Measurements from ENCODE around the gene SLC12A8.

Gene SLC12A8

DNA sequence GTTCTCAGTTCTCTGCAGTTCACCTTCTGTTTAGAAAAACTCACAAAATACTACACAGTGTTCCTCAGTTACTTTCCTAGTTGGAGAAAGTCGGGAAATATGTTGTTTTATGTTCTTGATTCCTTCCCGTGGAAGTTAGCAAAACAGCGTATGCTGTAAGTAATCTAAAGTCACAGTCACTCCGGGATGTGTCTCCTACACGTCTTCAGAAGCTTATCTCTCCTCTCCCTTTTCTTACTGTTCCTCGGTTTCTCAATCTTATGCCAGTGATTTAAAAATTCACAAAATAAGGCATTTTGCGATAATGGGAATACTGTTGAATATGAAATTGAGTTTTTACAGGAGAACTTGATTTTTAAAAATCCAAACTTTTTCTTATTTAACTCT lies 158.5 kb downstream of the SLC12A8 start:
- DNase-seq (ENCODE audit: low read depth) = no peak

DNA sequence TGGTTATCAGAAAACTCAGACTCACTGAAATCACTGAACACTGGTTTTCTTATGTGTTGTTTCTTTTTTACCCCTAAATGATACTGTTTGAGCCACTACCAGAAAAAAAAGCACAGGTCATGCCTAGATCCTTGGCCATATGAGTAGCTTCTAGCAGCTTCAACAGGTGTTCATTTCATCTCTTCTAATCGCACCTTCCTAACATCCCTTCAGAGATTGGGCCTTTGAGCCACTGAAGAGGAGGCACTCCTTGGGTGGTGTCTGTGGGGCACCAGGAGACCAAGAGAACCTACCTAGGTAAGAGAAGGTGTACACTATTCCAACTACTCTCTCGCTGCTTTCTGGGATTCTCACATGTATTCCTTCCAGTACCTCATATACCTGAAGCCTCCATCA lies 159.2 kb downstream of the SLC12A8 start:
- DNase-seq (ENCODE audit: low read depth) = no peak

DNA sequence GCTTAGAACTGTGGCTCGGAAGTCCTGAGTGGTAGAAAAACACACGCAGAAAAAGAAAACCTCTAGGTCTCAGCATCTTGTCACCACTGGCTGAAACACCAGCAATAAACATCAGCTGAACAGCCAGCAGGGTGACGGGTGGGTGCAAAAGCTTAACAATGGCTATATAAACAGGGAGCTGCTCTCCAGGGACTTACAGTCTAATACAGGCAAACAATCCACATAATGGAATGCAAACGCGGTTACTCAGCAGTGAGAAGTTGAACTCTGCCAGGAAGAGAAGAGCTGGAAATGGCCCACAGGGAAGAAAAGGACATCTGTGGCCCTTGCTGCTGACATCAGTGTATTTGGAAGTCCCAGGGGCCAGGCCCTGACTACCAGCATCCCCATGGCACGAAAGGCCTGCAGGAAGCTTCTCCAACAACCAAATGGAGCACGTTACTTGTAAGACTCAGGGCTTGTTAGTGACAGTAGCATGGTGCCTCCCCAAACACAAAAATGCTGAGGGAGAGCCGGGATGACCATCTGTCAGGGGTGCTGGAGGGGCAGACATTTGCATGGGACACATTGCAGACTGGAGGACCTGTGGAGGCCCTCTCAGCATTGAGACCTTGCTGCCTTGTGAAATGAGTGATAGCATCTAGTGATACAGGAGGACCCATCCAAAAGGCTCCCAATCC lies 159.8 kb downstream of the SLC12A8 start:
- DNase-seq (ENCODE audit: low read depth) = no peak

DNA sequence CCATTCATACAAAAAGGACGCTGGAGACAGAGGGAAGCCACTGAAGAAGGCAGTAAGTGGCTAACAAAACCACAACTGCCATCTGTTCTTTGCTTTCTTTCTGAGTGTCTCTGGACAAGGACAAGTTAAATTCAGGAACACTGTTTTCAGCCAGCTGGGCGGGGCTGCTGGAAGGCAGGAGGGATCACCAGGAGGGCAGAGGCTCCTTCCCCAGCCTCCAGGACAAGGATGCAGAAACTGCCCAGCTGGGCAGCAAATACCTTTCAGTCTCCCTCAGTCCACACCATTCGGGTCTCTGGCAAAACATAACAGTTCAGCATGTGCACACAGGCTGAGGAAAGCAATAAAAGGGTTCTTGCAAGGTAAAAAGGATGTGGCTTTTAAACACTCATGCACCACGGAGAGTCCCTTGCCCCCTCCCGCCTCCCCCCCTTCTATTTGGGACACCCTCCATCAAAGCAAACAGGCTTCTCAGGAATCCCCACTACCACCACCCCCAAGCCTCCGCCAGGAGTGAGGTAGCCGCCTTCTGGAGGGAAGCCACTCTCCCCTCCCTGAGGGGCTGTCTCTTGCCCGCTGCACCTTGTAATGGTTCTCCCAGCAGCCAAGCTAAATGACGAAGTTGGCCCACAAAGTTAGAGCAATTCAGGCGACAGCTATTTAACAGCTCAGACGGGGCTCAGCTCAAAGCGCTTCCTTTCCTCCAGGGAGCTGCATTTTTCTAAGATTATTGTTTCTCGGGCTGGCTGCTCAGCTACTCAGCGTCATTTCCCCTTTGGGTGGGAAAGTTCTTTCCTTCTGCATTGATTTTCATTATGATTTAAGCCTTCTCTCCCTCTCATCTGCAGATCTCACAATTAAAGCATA lies 160.6 kb downstream of the SLC12A8 start:
- peak; percentile 62 for DNase-seq (ENCODE audit: low read depth)

DNA sequence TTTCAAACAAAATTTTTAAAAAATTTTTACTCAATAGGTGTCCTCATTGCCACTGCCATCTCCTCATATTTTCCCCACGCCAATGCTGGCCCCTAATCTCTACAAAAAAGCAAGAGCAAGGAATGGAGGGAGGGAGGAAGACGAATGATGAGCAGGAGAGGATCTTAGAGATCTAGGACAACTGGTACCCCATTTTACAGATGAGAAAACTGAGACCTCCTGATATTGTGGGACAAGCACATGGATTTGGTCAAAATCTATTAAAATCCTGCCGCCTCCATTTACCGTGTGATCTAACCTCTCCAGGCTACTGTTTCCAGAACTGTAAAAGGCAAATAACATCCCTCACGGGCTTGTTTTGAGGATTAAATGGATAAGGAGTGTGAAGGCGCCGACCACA lies 161.3 kb downstream of the SLC12A8 start:
- no peak for DNase-seq (ENCODE audit: low read depth)

DNA sequence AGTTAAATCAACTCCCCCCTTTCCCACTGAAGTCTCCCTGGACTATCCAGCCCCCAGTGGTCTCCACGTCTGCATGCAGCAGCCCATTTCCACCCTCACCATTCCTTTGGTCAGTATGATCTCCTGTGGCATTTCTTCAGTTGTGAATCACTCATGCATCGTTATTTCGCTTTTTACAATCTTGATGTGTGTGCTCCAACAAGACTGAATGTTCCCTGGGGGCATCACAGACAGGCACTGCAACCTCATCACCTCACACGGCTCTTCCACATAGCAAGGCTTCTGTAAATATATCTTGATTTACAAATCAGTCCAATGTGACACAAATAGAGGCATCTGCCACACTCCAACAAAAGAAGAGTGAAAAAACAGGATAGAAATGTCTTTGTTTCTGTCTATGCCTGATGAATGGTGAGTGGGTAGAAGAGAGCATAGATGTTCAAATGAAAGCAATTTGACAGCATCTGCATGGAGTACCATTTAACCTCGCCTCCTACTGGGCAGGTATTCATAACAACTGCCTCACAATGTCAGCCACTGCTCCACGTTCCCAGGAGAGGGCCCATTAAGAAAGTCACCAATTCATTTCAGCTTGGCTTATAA lies 162.0 kb downstream of the SLC12A8 start:
- no peak for DNase-seq (ENCODE audit: low read depth)

DNA sequence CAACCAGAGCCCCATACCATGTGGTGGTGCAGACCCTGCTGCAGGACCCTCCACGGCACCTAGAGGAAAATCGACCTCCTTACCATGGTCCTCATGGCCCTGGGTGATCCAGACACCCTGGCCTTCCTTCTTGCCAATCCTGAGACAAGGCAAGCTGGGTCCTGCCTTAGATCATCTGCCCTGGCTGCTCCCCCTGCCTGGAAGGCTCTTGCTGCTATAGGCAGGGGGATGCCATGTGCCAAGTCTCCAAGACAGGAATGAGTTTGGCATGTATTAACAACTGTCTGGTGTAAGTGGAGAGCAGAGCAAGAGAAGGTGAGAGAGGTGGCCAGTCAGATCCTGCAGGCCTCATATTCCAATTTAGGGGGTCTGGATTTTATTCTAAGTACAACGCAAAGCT lies 164.3 kb downstream of the SLC12A8 start:
- no peak for DNase-seq (ENCODE audit: low read depth)

DNA sequence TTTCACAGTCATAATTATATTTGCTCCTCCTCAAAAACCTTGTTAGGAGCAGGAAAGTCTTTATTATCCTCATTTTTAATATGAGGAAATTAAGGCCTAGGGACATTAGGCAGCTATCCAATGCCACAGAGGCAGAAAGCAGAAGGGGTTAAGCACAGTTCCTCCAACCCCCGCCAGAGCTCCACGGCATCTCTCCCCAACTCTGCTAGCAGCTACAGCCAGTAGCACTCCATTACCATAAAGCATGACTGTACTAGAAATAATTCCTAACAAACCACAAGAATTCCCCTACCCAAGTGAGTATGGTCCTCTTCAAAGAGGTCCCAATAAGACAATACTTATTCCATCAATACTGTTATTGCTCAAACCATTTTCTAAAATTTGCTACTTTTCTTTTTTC lies 166.6 kb downstream of the SLC12A8 start:
- DNase-seq (ENCODE audit: low read depth) = no peak

DNA sequence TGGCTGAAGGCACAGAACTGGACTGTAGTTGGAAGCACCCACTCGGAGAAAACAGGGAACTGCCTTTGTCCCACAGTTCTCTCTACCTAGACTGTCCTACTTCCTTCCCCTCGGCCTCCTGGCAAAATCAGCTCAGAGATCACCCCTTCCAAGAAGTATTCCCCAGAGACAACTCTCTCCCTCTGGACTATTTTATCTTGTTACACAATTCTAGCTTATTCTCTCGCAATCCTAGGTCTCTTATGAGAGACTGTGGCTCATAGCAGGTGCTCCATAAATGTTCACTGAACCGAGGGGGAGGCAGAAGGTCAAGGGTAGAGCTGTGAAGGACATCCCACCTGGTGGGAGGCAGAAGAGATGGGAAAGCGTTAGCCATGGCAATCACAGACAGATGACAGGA lies 167.4 kb downstream of the SLC12A8 start:
- DNase-seq (ENCODE audit: low read depth) = no peak

DNA sequence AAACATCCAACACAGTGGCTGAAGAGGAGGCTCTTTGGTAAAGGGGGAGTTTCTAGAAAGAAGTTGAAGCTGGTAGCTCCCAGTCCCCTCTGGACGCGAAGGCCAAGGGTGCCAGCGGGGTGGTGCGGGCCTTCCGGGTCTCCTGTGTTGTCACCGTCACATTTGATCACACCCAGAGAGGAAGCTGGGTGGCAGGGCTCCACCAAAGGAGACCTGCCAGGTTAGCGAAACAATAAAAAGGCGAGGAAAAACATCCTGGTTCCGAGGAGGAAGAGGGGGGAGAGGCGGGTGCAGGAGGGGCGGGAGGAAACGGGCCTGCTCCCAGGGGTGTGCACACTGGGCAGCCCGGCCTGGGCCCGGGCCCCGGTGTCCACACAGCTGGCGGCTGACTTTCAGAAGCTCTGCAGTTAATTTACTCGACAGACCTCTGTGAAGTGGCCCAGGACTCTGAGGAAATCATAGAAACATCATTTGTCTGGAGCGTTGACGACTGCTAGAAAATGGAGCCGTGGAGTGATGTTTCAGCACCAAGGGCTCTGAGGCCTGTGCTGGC lies 168.9 kb downstream of the SLC12A8 start:
- no peak for DNase-seq (ENCODE audit: low read depth)

DNA sequence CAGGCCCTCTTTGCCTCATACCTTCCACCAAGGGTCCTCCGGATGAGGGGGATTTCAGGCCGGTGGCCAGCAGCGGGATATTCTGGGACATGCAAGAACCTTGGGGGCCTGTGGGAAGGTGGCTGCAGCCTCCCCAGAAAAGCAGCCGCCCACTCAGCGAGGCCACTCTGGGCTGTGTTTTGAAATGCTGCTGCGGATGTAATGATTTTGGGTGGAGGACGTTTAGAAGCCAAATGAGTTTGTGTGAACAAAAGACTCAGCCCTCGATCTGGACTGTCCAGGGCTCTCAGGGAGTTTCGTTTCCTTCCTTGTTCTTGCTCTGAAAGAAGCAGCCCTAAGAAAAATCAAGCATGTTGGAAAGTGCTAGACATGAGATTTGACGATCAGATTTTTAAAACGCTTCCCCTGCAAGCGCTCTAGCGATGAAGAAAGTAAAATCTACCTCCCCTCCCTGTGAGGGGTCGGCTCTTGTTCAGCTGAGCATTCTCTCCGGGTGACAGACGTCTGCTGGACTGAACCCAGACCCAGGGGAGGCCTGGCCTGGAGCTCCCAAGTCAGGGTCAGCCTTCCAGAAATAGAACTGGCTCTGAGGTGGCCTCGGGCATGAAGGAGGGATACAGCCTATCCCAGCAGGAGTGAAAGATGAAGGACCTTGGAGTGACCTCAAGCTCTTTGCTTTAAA lies 169.7 kb downstream of the SLC12A8 start:
- DNase-seq (ENCODE audit: low read depth) = no peak

DNA sequence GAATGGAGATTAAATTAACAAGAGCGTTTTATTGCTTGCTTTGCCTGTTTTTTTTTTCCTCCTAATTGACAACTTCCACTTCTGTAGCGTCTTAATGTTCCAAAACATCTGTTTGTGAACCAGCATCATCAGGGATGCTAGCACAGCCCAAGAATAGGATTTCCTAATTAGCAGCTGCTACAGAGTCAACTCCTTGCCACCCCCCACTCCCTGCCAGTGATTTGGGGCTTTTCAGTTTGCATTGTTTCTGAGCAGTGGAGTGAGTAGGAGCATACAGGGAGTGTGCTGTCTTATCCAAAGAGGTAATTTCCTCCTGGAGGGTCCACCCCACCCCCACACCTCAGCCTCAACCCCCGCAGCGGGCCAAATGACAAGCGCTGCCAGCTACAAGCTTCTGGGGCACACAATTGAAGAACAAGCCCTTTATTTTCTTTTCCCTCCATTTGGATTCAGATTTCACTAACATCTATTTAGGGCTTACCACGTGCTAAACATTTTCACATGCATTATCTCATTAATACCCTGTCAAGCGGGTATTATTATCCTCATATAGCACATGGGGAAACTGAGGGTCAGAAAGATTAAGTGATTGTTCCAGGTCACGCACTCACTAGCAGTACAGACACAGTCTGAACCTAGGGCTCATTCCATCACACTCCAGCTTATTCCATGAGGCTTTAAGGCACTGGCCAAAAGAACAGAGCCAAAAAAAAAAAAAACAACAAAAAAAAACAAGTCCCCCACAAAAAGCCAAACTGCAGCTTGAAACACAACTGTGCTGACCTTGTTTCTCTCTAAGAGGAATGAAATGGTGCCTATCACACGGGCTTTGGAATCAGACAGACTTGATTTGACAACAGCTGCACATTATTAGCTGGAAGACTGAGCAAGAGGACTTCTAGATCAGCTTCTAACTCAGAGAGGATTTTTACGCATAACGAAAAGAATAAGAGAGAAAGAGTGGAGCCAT lies 173.1 kb downstream of the SLC12A8 start:
- no peak for DNase-seq (ENCODE audit: low read depth)

DNA sequence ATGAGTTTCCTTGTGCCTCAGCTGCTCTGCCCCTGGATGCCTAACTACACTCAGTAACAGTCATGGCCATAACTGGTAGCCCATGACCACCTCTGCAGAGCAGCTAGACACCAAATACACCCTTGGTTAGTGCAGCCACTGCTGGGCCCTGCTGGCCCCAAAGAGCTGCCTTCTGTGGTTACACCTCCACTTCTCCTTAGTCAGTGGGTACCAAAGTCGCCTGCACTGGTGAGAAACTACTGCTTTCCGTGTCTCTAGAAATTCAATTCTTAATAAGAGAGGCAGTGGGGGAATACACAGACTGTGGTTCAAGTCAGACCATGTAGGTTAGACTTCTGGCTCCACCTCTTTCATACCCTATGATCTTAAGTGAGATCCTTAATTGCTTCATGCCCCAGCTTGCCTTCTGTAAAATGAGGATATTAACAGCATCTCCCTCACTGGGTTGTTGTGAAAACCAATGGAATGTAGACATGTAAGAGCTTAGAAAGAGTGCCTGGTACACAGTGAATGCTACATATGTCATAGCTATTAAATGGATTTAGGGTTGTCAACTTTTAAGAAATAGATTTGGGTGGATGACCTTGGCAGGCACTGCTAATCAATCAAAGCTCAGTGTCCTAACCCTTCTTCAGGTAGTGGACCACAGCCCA lies 174.9 kb downstream of the SLC12A8 start:
- DNase-seq (ENCODE audit: low read depth) = no peak

DNA sequence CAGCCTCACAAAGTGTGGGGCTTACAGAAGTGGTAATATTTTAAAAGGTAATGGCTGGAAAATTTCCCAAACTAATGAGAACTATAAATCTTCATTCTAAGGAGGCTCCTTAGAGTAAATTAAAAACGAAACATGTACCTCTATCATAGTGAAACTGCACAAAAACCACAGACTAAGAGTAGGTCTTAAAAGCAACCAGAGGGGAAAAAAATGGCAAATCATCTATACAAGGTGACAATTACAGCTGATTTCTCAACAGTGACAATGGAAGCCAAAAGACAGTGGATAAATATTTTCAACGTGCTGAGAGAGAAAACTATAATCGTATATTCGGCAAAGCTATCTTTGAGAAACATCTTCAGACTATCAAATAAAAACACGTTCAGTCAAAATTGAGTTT lies 177.3 kb downstream of the SLC12A8 start:
- no peak for DNase-seq (ENCODE audit: low read depth)

DNA sequence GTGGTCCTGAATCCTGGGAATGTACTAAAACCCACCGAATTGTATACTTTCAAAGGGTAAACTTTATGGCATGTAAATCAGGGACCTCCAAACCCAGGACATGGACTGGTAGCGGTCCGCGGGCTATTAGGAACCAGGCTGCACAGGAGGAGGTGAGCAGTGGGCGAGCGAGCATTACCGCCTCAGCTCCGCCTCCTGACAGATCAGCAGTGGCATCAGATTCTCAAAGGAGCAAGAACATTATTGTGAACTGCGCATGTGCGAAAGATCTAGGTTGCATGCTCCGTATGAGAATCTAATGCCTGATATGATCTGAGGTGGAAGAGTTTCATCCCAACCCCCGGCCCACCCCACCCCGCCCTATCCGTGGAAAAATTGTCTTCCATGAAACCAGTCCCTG lies 178.9 kb downstream of the SLC12A8 start:
- no peak for DNase-seq (ENCODE audit: low read depth)

DNA sequence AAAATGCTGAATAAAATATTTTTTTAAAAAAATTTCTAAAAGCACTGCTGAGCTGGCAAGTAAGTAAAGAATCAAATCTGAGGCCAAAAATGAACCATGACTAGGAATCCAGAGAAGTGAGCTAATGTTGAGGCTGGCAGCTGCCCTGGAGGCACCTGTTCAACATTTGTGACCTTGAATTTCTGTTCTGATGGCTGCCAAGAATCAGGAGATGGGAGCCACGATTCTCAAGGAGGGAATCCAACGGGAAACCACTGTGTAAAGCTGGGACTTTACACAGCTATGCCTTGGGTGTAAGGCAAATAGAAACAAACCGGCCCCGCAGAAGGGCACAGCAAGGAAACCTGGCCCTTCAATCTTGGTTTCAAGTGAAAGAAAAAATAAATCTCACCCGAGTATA lies 179.4 kb downstream of the SLC12A8 start:
- no peak for DNase-seq (ENCODE audit: low read depth)

DNA sequence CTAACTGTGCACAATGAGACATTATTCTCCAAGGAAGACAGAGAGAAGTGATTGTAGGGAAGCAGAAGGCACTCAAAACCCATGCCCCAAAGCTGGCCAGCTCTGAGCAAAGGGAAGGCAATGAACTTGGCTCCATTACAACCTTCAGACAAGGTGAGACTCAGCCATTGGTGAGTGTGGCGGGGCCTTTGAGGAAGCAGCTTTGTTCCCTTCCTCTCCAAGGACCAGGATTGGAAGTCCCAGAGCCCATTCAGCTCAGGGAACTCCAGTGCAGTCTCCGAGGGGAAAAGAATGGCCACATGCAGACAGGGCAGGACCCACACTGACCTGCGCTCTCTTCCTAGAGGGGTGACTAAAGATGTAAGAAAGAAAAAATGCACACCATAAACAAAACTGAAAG lies 179.9 kb downstream of the SLC12A8 start:
- no peak for DNase-seq (ENCODE audit: low read depth)
